ENCODE data around the gene FXYD5.

FXYD5 gene

DNA sequence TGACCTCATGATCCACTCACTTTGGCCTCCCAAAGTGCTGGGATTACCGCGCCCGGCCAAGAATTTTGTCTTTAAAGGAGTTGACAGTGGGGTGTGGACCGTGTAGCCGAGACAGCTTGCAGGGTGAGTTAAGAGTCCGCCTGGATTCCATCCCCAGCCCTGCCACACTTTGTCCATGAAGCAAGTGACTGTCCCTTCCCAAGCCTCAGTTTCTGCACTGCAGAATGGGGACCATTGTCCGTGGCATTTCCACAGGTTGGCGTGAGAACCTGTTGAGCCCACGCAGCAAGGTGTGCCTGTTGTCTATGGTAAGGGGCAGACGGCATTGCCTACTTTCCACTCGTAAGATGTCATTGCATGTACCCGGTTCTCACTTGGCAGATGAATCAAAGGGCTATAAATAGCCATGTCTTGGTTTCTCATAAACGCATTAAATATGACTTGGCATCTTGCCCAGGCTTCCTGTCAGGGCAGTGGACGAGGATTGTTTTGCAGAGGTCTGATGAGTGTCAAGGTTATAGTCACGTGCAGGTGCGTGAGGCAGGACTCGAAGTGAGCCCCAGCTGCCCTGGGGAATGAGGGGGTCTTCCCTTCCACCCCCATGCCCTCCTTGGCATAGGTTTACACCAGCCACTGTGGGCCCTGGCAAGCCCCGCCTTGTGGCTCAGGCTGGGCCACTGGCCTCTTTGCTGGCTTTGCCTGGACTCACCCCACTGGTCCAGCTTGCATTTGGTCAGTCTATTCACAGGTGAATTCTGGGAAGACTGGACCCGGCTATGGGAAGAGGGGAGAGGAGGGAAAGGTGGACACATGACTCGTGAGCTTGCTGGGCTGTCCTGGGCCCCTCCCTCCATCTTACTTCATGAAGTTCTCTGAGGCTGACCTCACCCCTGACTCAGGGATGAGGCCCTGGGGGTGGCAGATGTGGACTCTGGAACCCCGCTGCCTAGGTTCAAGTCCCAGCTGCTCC is 59.4 kb downstream of the FXYD5 start:
- peak; percentile 42 for DNase-seq (ENCODE audit: extremely low read depth, low read depth)
- H3K4me3 ChIP-seq (replicated peaks; ENCODE audit: low read depth, low read length), result no peak overlapping the region
- no peak for TF ChIP-seq CTCF (IDR thresholded peaks at IDR 0.05; ENCODE audit: low read depth, low read length, missing control alignments)

- DNase-seq (ENCODE audit: extremely low read depth, low read depth), result no peak
- H3K4me3 ChIP-seq (replicated peaks; ENCODE audit: low read depth, low read length), result no peak overlapping the region
- no peak for TF ChIP-seq CTCF (IDR thresholded peaks at IDR 0.05; ENCODE audit: low read depth, low read length, missing control alignments)
Measured at GRCh38 chr19:35214766-35215422, 60.4 kb downstream of the FXYD5 start.

DNA sequence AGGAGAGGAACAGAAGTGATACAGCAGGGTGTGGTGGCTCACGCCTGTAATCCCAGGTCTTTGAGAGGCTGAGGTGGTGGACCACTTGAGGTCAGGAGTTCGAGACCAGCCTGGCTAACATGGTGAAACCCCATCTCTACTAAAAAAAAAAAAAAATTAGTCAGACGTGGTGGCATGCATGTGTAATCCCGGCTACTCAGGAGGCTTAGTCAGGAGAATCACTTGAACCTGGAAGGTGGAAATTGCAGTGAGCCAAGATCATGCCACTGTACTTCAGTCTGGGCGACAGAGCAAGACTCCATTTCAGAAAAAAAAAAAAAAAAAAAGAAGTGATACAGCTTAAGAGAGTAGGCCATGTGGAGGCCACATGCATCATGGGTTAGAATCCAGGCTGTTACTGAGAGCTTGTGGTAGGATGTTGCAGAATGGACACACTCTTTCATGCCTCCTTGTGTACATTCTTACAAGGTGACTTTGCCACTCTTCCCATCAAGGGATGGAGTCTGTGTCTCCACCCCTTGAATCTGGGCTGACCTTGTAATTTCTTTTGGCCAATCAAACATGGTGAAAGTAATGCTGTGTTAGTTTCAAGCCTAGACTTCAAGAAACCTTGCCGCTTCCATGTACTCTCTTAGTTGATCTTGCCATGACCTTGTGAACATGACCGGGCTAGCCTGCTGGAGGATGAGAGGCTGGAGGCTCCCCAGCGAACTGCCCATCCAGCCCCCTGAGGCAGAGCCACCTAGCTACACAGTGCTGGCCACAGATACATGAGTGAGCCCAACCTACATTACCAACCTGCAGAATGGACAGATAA is 61.7 kb downstream of the FXYD5 start:
- no peak for TF ChIP-seq CTCF (IDR thresholded peaks at IDR 0.05; ENCODE audit: low read depth, low read length, missing control alignments)

DNA sequence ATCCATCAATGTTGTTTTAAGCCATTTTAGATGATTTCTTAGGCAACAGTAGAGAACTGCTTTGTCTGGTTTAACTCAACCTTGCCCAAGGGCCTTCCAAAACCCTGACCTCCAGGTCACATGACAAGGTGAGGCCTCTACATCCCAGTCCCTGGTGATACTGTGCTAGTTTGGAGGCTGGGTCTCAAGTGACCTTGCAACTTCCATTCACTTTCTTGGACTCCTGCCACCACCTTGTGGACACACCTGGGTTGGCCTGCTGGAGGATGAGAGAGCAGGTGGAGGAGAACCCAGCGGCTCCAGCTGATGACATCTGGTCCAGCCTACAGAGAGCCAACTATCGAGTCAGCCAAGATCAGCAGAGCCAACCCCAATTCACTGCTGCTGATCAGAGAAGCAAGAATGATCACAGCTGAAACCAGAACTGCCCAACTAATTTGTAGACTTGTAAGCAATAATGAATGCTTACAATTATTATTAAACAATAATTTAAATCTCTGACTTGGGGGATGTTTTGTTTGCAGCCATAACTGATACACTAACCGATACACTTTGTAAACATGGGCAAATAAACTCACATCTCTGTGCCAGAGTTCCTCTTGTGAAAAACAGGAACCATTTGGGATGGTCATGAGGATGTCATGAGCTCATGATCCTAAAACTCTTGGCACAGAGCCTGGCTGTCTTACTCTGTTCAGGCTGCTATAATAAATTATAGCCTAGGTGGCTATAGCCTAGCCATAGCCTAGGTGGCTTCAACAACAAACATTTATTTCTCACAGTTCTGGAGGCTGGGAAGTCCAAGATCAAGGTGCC is 62.5 kb downstream of the FXYD5 start:
- no peak for TF ChIP-seq CTCF (IDR thresholded peaks at IDR 0.05; ENCODE audit: low read depth, low read length, missing control alignments)
- H3K4me3 ChIP-seq (replicated peaks; ENCODE audit: low read depth, low read length), result no peak overlapping the region
- DNase-seq (ENCODE audit: extremely low read depth, low read depth), result no peak

More for the DNA sequence above, 61.7 kb downstream of the FXYD5 start:
- DNase-seq (ENCODE audit: extremely low read depth, low read depth), result no peak
- H3K4me3 ChIP-seq (replicated peaks; ENCODE audit: low read depth, low read length), result no peak overlapping the region

- DNase-seq (ENCODE audit: extremely low read depth, low read depth), result no peak
- H3K4me3 ChIP-seq (replicated peaks; ENCODE audit: low read depth, low read length), result no peak overlapping the region
- no peak for TF ChIP-seq CTCF (IDR thresholded peaks at IDR 0.05; ENCODE audit: low read depth, low read length, missing control alignments)
Measured at GRCh38 chr19:35217649-35217990, 63.1 kb downstream of the FXYD5 start.

GRCh38 chr19:35219008-35219407 is 64.5 kb downstream of the FXYD5 start:
- DNase-seq (ENCODE audit: extremely low read depth, low read depth), result no peak
- no peak overlapping the region for H3K4me3 ChIP-seq (replicated peaks; ENCODE audit: low read depth, low read length)
- TF ChIP-seq CTCF (IDR thresholded peaks at IDR 0.05; ENCODE audit: low read depth, low read length, missing control alignments), result no peak
